MCF 10A (cell line): ENCODE measurements around the gene PPFIA2. TPM values are rescaled to one million over a fixed set of nuclear protein-coding genes. Genes with fewer than 3 reads are reported as not detected.

Experiments used
- BruUV-seq: library from RNA; stranded (reverse); fragments of 400-500 nt; replicated peaks from 2 replicates; lab custom pipeline; 2021; lab: Mats Ljungman, UMichigan
- CTCF ChIA-PET: fragments of 300-600 bp; sonication (Branson Sonifier 250); formaldehyde crosslinking; extraction: SDS; loops from one replicate; lab custom pipeline; 2021; ENCODE audit warnings: antibody characterized with exemption, inconsistent platforms; lab: Yijun Ruan, JAX
- POLR2A ChIA-PET: fragments of 300-600, 350-650 bp; sonication (Branson Sonifier 250); formaldehyde crosslinking; extraction: SDS; loops from one replicate; lab custom pipeline; 2020; ENCODE audit warnings: antibody characterized with exemption, inconsistent platforms; lab: Yijun Ruan, JAX
- DNase-seq: peaks from one replicate; pipeline ENCODE4 v3.0.0-alpha.2; 2018; ENCODE audit not compliant: unreplicated experiment
- H3K27ac Mint-ChIP-seq: one replicate; pipeline ENCODE4 v1.8.0; 2022; ENCODE audit warnings: mild to moderate bottlenecking, low read depth, mixed read lengths; ENCODE audit not compliant: unreplicated experiment
- H3K27me3 Mint-ChIP-seq: one replicate; pipeline ENCODE4 v1.8.0; 2022; ENCODE audit warnings: mixed read lengths; ENCODE audit not compliant: insufficient read depth, unreplicated experiment
- H3K36me3 Mint-ChIP-seq: one replicate; pipeline ENCODE4 v1.8.0; 2022; ENCODE audit warnings: mild to moderate bottlenecking, moderate library complexity, mixed read lengths; ENCODE audit not compliant: insufficient read depth, unreplicated experiment
- H3K4me1 Mint-ChIP-seq: one replicate; pipeline ENCODE4 v1.8.0; 2022; ENCODE audit warnings: mixed read lengths; ENCODE audit not compliant: insufficient read depth, unreplicated experiment
- H3K4me3 Mint-ChIP-seq: one replicate; pipeline ENCODE4 v1.8.0; 2022; ENCODE audit warnings: mild to moderate bottlenecking, moderate library complexity, mixed read lengths; ENCODE audit not compliant: unreplicated experiment
- H3K9me3 Mint-ChIP-seq: one replicate; pipeline ENCODE4 v1.8.0; 2022; ENCODE audit warnings: mixed read lengths; ENCODE audit not compliant: unreplicated experiment
- intact Hi-C: fragments of 100-400 bp; cut with micrococcal nuclease; formaldehyde crosslinking; loops from 2 replicates; pipeline ENCODE4 v1.14.1; 2022
- total RNA-seq: library from RNA; stranded (reverse); gene quantifications from 2 replicates; pipeline ENCODE4 v1.2.3, GENCODE V29; 2022
- TF ChIP-seq, protein P1 (sequence below): fragments of 200-600 bp; IDR thresholded peaks from one replicate; pipeline ENCODE4 v1.8.0; 2022; ENCODE audit warnings: antibody characterized with exemption, mild to moderate bottlenecking; ENCODE audit not compliant: unreplicated experiment

Gene PPFIA2
- total RNA-seq, 1 experiment from 2014 or later = 2.2 TPM

DNA sequence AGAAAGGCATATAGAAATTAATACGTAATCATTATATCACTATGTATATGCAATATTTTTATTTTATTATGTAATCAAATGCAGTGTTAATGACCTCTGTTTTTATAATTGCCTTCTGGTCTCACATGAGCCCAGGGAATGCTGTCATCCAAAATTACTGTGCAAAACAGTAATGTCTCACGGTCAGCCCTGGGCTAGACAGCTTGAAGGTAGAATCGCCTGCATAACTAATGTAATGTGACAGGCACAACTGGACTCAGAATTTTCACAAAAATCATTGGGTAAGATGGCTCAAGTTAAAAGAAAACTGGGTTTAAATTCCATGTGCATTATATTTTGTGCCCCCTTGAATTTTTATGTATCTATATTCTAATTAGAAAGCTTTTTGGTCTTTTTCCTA, 293.3 kb downstream of the PPFIA2 start:
- Mint-ChIP-seq H3K27me3 (peaks cover 13% of the 10 kb centered on the region), H3K4me3 (no peak overlapping the region), H3K9me3 (no peaks in the 10 kb centered on the region), H3K36me3 (no peaks in the 10 kb centered on the region), H3K27ac (no peak overlapping the region), H3K4me1 (no peaks in the 10 kb centered on the region)
- intact Hi-C loops = no loop called here
- no TSS peak for BruUV-seq
- TF ChIP-seq, protein P1, sequence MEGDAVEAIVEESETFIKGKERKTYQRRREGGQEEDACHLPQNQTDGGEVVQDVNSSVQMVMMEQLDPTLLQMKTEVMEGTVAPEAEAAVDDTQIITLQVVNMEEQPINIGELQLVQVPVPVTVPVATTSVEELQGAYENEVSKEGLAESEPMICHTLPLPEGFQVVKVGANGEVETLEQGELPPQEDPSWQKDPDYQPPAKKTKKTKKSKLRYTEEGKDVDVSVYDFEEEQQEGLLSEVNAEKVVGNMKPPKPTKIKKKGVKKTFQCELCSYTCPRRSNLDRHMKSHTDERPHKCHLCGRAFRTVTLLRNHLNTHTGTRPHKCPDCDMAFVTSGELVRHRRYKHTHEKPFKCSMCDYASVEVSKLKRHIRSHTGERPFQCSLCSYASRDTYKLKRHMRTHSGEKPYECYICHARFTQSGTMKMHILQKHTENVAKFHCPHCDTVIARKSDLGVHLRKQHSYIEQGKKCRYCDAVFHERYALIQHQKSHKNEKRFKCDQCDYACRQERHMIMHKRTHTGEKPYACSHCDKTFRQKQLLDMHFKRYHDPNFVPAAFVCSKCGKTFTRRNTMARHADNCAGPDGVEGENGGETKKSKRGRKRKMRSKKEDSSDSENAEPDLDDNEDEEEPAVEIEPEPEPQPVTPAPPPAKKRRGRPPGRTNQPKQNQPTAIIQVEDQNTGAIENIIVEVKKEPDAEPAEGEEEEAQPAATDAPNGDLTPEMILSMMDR = no peak
- ChIA-PET CTCF (interaction anchor here (2.5 kb wide), 1 partner anchor 15 kb away, joined by 12 read pairs; no protein-coding TSS in a partner anchor), POLR2A (interaction anchor here (0.6 kb wide), 3 partner anchors 14 to 1383 kb away, joined by 3 to 4 read pairs (median 3); no protein-coding TSS in a partner anchor)
- DNase-seq = no peak

DNA sequence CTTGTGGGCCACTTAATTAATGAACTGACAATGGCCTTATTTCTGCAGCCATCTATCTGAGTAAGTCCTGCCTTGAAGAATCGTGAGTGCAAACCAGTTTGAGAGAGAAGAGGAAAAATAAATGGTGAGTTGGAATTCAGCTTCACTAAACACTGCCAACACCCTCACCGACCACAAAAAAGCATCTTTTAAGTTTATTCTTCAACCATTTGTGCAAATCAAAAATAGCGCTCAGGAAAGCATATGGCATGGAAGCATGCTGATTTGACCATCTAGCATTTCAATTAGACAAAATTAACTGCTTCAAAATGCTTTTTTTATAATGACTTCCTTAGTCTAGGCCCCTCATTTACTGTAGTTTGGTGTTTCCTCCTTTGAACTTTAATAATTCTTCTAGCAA, 294.0 kb downstream of the PPFIA2 start:
- H3K4me1 Mint-ChIP-seq = no peaks in the 10 kb centered on the region
- CTCF ChIA-PET = interaction anchor here (1.0 to 2.5 kb wide), 2 partner anchors 14 to 16 kb away, joined by 3 to 12 read pairs; no protein-coding TSS in a partner anchor

DNA sequence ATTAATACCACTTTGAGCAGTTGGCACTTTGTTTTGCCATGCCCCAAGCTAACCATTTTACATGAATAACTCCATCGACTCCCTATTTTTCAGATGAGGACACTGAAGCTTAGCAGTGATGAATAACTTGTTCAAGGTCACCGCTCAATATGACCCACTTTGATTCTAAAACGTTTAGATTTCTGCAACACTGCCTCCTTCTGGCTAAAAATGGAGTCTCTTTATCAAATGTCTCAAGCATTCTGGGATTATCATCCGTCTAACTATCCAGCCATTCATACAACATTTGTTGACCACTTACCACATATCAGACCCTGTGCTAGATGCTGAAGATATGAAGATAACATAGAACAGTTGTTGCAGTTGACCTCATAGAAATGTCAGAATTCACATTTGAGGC, 298.0 kb downstream of the PPFIA2 start:
- no peak for DNase-seq
- Mint-ChIP-seq H3K36me3 (no peaks in the 10 kb centered on the region), H3K4me1 (no peaks in the 10 kb centered on the region), H3K27ac (no peak overlapping the region), H3K4me3 (no peak overlapping the region), H3K9me3 (no peaks in the 10 kb centered on the region), H3K27me3 (peaks cover 13% of the 10 kb centered on the region)
- TF ChIP-seq, protein P1 = no peak
- intact Hi-C loops = no loop called here
- no TSS peak for BruUV-seq
- ChIA-PET POLR2A (no interaction called here), CTCF (interaction anchor here (0.8 kb wide), 1 partner anchor 11 kb away, joined by 3 read pairs; no protein-coding TSS in a partner anchor)

More for the DNA sequence above, 294.0 kb downstream of the PPFIA2 start:
- intact Hi-C loops = no loop called here
- Mint-ChIP-seq H3K27ac (no peak overlapping the region), H3K9me3 (no peaks in the 10 kb centered on the region), H3K27me3 (peaks cover 13% of the 10 kb centered on the region), H3K4me3 (no peak overlapping the region), H3K36me3 (no peaks in the 10 kb centered on the region)
- TF ChIP-seq, protein P1 = no peak
- BruUV-seq = no TSS peak
- no peak for DNase-seq
- POLR2A ChIA-PET = interaction anchor here (0.6 to 1.2 kb wide), 3 partner anchors 11 to 1383 kb away, joined by 3 read pairs; no protein-coding TSS in a partner anchor

DNA sequence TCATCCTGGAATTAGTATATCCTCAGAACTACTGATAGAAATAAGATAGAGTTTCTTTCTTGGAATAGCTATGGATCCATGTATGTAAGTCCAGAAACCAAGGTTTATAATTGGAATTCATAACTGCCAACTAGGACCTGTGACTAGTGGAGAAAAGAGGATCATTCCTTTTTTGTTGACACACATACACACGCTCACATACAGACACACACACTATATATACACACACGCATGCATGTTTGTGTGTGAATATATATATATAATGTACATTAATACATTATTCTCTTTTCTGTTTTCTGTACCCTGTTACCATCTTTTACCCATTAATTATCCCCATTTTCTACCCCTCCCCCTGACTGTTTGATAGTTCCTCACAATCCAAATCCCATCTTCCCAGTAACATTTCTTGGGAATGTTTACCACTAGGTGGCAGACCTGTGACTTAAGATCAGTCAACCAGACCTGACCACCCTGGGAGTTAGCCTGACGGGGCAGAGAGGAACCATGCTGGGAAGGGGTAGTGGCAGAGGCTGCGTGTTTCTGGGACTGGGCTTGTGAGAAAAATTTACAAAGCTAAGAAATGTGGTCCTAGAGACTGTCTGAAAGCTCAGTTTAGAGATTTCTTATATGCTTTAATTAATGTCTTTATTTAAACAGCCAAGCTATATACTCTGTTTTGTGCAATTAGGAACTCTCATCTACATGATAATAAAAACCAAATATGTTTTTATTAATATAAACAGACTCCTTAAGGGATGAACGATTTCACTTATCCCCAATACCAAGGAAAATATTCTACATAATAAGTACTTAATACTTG, 308.0 kb downstream of the PPFIA2 start:
- intact Hi-C loops = loop anchor here (1.0 kb wide), 1 partner anchor 176 kb away; no protein-coding TSS in a partner anchor
- no peaks in the 10 kb centered on the region for H3K4me1 Mint-ChIP-seq
- no peak overlapping the region for H3K27ac Mint-ChIP-seq
- H3K9me3 Mint-ChIP-seq = no peaks in the 10 kb centered on the region
- no TSS peak for BruUV-seq
- ChIA-PET POLR2A (no interaction called here), CTCF (interaction anchor here (0.6 to 2.8 kb wide), 33 partner anchors 8 to 1245 kb away, joined by 3 to 21 read pairs (median 4); no protein-coding TSS in a partner anchor)
- H3K4me3 Mint-ChIP-seq = no peak overlapping the region
- peaks cover 30% of the 10 kb centered on the region for H3K27me3 Mint-ChIP-seq
- TF ChIP-seq, protein P1 = peak; percentile 41
- peak; percentile 76 for DNase-seq
- no peaks in the 10 kb centered on the region for H3K36me3 Mint-ChIP-seq
